HG03139 (cell line): Measurements from ENCODE around the gene TYMS.
"Not testable (repeated sequence)": the region's sequence is repeated elsewhere in the genome, so short reads cannot be mapped to it uniquely, and the experiment has no call there.

Experiments
- ATAC-seq: cut with Tn5 transposase; IDR thresholded peaks from one replicate; pipeline ENCODE4 v1.9.1; 2021; ENCODE audit not compliant: unreplicated experiment

Gene TYMS

DNA sequence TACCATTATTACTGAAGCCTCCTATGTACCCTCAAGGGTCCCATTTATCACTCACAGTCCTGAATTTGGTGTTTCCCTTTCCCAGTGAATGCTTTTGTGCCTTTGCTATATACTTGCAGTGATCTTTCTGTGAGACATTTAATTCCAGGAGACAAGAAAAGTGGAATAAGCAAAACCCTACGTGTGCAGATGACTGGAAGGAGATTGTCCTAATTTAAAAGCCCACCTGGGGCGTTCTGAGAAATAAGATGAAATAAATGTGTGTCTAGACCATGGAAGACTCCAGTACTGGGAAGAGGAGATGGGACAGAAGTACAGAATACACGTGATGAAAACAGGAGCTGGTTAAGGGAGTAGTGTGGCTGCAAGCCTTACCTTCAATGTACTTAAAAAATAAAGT lies 19.3 kb downstream of the TYMS start:
- ATAC-seq: no peak

GRCh38 chr18:677145-677544 lies 19.7 kb downstream of the TYMS start:
- no peak for ATAC-seq

DNA sequence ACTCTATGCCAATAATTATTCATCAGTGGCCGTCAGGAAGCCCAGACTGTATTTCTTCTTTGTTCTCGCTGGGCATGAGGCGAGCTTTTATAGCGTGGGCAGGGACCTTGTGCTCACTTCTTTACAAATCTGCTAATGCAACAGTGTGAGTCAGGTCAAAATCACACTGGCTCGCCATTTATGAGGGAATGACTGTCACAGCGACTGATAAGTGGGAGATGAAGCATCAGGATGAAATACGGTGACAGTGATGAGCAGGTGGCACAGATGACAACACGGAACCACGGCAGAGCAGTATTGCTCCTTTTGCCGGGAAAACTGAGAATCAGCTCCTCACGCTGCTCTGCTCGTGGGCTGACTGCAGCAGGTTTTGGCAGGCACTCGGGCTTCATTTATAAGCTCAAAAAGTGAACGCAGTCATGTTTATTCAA lies 20.5 kb downstream of the TYMS start:
- ATAC-seq: no peak

GRCh38 chr18:678482-679182 lies 21.2 kb downstream of the TYMS start:
- no peak for ATAC-seq

- no peak for ATAC-seq
Observed at GRCh38 chr18:679516-679915, 22.1 kb downstream of the TYMS start.

DNA sequence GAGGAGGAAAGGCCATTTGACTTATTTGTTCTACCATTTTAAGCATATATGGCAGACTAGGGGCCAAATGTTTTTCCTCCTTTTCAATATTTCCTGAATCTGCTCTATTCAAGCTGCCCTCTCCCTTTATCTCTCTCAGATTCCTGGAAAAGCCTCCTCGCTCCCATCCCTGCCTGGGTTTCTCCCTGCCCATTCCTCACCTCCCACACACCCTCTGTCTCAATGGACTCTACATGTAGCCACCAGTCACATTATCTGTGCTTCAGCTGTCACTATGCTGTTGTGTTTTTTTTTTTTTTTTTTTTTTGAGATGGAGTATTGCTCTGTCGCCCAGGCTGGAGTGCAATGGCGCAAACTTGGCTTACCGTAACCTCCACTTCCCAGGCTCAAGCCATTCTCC lies 22.9 kb downstream of the TYMS start:
- ATAC-seq: no peak

- ATAC-seq: no peak
Observed at GRCh38 chr18:681985-682384, 24.5 kb downstream of the TYMS start.

DNA sequence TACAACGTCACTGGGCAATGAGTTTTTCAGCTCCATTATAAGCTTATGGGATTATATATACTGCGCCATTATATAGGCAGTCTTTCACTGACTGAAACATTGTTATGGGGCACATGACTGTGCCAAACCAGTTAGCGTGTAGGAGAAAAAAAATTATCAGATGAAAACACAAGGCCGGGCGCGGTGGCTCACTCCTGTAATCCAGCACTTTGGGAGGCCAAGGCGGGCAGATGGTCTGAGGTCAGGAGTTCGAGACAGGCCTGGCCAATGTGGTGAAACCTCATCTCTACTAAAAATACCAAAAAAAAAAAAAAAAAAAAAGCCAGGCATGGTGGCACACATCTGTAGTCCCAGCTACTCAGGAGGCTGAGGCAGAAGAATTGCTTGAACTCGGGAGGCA lies 25.0 kb downstream of the TYMS start:
- not testable (repeated sequence) for ATAC-seq

DNA sequence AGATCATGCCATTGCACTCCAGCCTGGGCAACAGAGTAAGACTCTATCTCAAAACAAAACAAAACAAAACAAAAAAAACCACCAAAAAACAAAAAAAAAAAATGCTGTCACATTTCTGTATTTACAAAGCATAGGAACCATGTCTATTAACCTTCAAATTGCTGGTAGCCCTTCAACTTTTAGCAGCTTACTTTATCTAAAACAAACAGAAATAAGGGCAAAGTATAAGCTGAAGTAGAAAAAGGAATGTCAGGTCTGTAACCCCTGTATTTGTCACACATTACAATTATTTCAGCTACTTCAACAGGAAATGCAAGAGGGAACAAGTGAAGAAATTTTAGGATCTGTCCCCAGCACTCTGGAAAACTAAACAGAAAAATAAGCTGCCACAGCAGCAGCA lies 25.4 kb downstream of the TYMS start:
- no peak for ATAC-seq

- ATAC-seq: no peak
Observed at GRCh38 chr18:683531-683930, 26.1 kb downstream of the TYMS start.

- ATAC-seq: no peak
Observed at GRCh38 chr18:685438-685837, 28.0 kb downstream of the TYMS start.

DNA sequence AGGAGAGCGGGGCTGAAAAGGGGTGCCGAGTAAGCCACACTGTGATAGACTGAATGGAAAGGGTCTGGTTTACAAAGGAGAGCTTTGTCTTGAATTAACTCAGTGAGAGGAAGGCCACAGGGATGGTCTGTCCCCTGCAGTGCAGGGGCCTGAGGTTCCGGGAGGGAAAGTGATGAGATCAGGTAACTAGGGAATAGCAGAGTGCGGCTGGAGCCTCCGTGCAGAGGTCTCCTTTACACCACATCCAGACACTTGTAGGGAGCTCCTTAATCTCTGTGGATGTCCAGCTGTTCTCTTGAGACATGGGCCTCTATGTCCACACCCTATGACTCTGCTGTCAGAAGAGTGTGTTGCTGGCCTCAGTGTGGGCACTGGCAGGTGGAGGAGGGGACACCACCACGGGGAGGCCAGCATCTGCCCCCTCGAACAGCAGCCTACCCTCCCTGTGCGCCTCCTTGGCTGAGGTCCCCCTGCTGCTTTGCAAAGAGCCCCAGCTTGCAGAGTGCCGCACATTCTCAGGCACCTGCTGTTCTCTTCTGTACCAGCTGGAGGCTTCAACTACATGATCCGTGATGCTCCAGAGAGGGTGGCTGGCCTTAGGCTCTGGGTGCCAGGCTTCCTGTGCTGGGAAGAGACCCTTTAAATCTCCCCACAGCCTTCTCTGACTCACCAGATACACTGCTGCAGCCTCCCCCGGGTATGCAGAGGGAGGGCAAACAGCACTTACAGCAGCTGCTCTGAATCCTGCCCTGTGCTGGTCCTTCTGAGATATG lies 29.1 kb downstream of the TYMS start:
- no peak for ATAC-seq

DNA sequence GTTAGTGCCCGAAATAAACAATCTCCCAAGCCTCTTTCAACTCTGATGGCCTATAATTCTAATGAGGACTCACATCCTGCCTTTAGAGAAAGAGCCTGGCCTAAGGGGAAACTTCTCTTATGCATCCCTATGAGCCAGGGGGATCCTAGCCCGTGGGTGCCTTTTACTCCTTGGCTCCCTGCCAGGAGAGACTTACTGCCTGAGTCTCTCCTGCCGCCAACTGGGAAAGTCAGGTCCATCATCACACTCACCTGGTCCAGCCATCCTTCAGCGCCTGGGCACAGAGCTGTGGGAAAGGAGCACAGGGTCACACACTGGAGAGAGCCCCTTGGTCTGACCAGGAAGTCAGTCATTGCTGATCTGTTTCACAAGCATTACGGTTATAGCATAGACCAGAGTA lies 30.9 kb downstream of the TYMS start:
- no peak for ATAC-seq

DNA sequence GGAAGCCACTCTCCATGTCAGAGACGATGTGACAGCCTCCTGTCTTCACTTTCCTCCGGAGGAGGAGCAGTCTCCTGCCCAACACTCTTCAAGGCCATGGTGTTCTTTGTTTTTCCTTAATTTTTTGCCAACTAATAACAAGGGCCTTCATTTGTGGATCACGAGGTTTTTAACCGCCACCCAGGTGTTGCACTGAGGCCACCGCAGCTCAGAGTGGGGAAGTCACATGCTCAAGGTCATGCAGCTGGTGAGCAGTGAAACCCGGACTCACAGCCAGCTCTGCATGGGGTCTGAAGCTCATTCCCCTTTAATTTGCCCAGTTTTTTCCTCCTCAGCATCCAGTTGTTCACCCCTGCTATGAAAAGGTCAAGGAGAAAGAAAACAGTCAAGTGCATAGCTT lies 35.4 kb downstream of the TYMS start:
- ATAC-seq: no peak

DNA sequence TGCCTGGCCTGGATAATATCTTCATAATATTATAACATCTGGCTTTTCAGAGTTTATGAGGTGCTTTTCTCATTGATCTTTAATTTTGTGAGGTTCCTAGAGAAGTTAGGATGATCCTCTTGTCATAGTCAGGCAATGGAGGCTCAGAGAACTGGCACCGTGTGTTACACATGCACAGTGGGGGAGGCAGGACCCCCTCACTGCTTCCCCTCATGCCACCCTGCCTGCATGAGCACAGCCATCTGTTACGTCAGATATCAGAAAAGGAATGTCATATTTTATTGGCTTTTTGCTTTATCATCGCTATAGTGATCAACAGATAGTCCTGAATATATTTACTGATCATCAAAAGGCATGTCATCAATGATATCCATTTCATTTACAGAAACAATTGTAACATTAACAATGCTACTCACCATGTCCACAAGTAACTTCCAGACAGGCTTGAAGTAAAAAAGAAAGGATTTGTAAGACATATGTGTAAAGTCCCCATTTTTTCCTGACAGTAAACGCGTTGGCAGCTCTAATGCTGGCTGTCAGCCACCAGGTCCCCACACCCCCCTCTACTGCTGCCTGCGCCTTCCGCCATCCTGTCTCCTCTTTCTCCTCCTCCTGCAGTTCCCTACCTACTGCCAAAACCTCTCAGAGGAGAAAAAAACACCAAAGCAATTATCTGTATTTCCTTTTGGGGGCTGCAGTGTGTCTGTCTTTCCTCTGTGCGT lies 36.2 kb downstream of the TYMS start:
- ATAC-seq: no peak

DNA sequence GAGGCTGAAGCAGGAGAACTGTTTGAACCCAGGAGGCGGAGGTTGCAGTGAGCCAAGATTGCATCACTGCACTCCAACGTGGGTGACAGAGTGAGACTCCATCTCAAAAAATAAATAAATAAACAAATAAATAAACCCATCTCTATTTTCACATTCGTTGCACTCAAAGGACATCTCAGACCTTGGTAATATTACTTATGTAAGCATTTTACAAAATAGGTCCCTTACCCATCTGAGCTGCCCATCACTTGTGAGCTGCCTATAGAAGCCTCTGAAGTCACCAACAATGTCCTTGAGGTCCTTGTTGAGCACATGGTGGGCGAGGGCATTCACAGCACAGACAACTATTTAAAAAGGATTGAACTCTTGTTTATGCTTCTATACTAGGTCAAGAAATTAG lies 39.6 kb downstream of the TYMS start:
- no peak for ATAC-seq

DNA sequence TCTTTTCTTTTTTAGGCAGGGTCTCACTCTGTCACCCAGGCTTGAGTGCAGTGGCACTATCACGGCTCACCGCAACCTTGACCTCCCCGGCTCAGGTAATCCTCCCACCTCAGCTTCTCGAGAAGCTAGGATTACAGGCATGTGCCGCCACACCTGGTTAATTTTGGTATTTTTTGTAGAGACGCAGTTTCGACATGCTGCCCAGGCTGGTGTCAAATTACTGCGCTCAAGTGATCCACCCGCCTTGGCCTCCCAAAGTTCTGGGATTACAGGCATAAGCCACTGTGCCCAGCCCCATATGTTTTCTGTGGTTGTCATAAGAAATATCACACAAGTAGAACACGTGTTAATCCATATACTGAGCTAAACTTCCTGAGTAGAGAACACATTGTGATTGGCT lies 40.3 kb downstream of the TYMS start:
- no peak for ATAC-seq

- no peak for ATAC-seq
Observed at GRCh38 chr18:703213-703967, 45.9 kb downstream of the TYMS start.

GRCh38 chr18:706405-706804 lies 49.0 kb downstream of the TYMS start:
- ATAC-seq: no peak

DNA sequence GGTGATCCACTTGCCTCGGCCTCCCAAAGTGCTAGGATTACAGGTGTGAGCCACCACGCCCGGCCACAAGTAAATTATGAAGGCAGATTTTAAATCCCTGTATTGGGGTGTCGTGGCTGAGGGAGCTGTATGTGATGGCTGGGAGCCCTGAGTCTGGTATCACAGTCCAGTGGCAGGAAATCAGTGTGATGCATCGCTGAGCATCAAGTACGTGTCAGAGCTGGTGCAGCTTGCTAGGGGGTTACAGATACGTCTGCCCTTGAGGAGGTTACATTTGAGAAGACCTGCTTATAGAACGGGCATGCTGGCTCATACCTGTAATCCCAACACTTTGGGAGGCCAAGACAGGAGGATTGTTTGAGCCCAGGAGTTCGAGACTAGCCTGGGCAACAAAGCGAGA lies 50.6 kb downstream of the TYMS start:
- no peak for ATAC-seq

GRCh38 chr18:709771-710170 lies 52.3 kb downstream of the TYMS start:
- no peak for ATAC-seq
